SJSA1 (cell line): ENCODE measurements around the gene LIF. TPM values are rescaled to one million over a fixed set of nuclear protein-coding genes. Genes with fewer than 3 reads are reported as not detected.

Experiments
- DNase-seq, 2 experiments: peaks; one replicate each; pipeline ENCODE4 v3.0.0-alpha.2; 2015 to 2020; ENCODE audit warnings: low spot score in 2 of 2, low read depth in 1 of 2
- H3K27ac ChIP-seq: fragments of 250-450 bp; sonication (Bioruptor Pico); 2 replicates; pipeline ENCODE4 v1.5.1; 2020; ENCODE audit warnings: mild to moderate bottlenecking, moderate library complexity
- H3K27me3 ChIP-seq: fragments of 250-450 bp; sonication (Bioruptor Pico); replicated peaks from 2 replicates; pipeline ENCODE4 v1.5.1; 2020; ENCODE audit warnings: mild to moderate bottlenecking, moderate library complexity
- H3K36me3 ChIP-seq: fragments of 250-450 bp; sonication (Bioruptor Pico); 2 replicates; pipeline ENCODE4 v1.5.1; 2020; ENCODE audit warnings: mild to moderate bottlenecking
- H3K4me1 ChIP-seq: fragments of 250-450 bp; sonication (Bioruptor Pico); replicated peaks from 2 replicates; pipeline ENCODE4 v1.6.1; 2021; ENCODE audit warnings: mild to moderate bottlenecking
- H3K4me3 ChIP-seq: fragments of 250-450 bp; sonication (Bioruptor Pico); 2 replicates; pipeline ENCODE4 v1.5.1; 2020; ENCODE audit warnings: mild to moderate bottlenecking
- H3K9me3 ChIP-seq: fragments of 250-450 bp; sonication (Bioruptor Pico); replicated peaks from 2 replicates; pipeline ENCODE4 v1.5.1; 2020; ENCODE audit warnings: mild to moderate bottlenecking
- total RNA-seq: library from RNA; depleted of rRNA; stranded (reverse); fragments of >200 nt; shearing (Covaris generic); gene quantifications from 2 replicates; pipeline ENCODE4 v1.2.3, GENCODE V29; 2014

LIF gene
- total RNA-seq, 1 experiment from 2014 or later, result 1.4 TPM

GRCh38 chr22:30265131-30265720, 18.7 kb upstream of the LIF start:
- no peaks in the 10 kb centered on the region for H3K36me3 ChIP-seq
- peaks cover 7% of the 10 kb centered on the region for H3K4me1 ChIP-seq
- no peaks in the 10 kb centered on the region for H3K9me3 ChIP-seq
- no peak overlapping the region for H3K27ac ChIP-seq
- H3K27me3 ChIP-seq, result no peaks in the 10 kb centered on the region
- no peak overlapping the region for H3K4me3 ChIP-seq
- no peak for DNase-seq

GRCh38 chr22:30263883-30264282, 17.3 kb upstream of the LIF start:
- no peaks in the 10 kb centered on the region for H3K27me3 ChIP-seq
- no peaks in the 10 kb centered on the region for H3K36me3 ChIP-seq
- no peak for DNase-seq
- no peaks in the 10 kb centered on the region for H3K9me3 ChIP-seq
- no peak overlapping the region for H3K4me3 ChIP-seq
- peaks cover 7% of the 10 kb centered on the region for H3K4me1 ChIP-seq
- no peak overlapping the region for H3K27ac ChIP-seq

GRCh38 chr22:30262917-30263741, 16.6 kb upstream of the LIF start:
- Histone ChIP-seq H3K27ac (no peak overlapping the region), H3K4me1 (peaks cover 8% of the 10 kb centered on the region), H3K4me3 (no peak overlapping the region), H3K36me3 (no peaks in the 10 kb centered on the region), H3K9me3 (no peaks in the 10 kb centered on the region), H3K27me3 (no peaks in the 10 kb centered on the region)
- peak; percentile 64 to 77 for DNase-seq

- Histone ChIP-seq H3K4me3 (no peak overlapping the region), H3K4me1 (peaks cover 18% of the 10 kb centered on the region), H3K36me3 (no peaks in the 10 kb centered on the region), H3K27me3 (no peaks in the 10 kb centered on the region), H3K9me3 (no peaks in the 10 kb centered on the region), H3K27ac (no peak overlapping the region)
- DNase-seq, result no peak
Observed at GRCh38 chr22:30262112-30262511, 15.6 kb upstream of the LIF start.

- no peak for DNase-seq
- Histone ChIP-seq H3K9me3 (no peaks in the 10 kb centered on the region), H3K4me1 (peaks cover 23% of the 10 kb centered on the region), H3K4me3 (no peak overlapping the region), H3K27ac (no peak overlapping the region), H3K27me3 (no peaks in the 10 kb centered on the region), H3K36me3 (no peaks in the 10 kb centered on the region)
Observed at GRCh38 chr22:30261134-30261533, 14.6 kb upstream of the LIF start.

- Histone ChIP-seq H3K27me3 (no peaks in the 10 kb centered on the region), H3K27ac (no peak overlapping the region), H3K9me3 (no peaks in the 10 kb centered on the region), H3K4me1 (peaks cover 27% of the 10 kb centered on the region), H3K4me3 (no peak overlapping the region), H3K36me3 (no peaks in the 10 kb centered on the region)
- DNase-seq, result no peak
Observed at GRCh38 chr22:30260682-30261081, 14.1 kb upstream of the LIF start.

- no peak overlapping the region for H3K4me3 ChIP-seq
- H3K9me3 ChIP-seq, result no peaks in the 10 kb centered on the region
- H3K4me1 ChIP-seq, result peaks cover 28% of the 10 kb centered on the region
- no peaks in the 10 kb centered on the region for H3K36me3 ChIP-seq
- no peak for DNase-seq
- H3K27ac ChIP-seq, result no peak overlapping the region
- H3K27me3 ChIP-seq, result no peaks in the 10 kb centered on the region
Observed at GRCh38 chr22:30260276-30260675, 13.7 kb upstream of the LIF start.

- no peak overlapping the region for H3K4me3 ChIP-seq
- no peaks in the 10 kb centered on the region for H3K27me3 ChIP-seq
- no peaks in the 10 kb centered on the region for H3K9me3 ChIP-seq
- peaks cover 15% of the 10 kb centered on the region for H3K36me3 ChIP-seq
- peaks cover 79% of the 10 kb centered on the region for H3K4me1 ChIP-seq
- peak overlapping the region; percentile 88 for H3K27ac ChIP-seq
- DNase-seq, result peak in 1 of 2 experiments; percentile 35
Observed at GRCh38 chr22:30254314-30254713, 7.8 kb upstream of the LIF start.

- H3K27ac ChIP-seq, result peak overlapping the region; percentile 88
- H3K4me3 ChIP-seq, result no peak overlapping the region
- H3K36me3 ChIP-seq, result peaks cover 15% of the 10 kb centered on the region
- no peaks in the 10 kb centered on the region for H3K27me3 ChIP-seq
- DNase-seq, result peak; percentile 96 to 98
- no peaks in the 10 kb centered on the region for H3K9me3 ChIP-seq
- H3K4me1 ChIP-seq, result peaks cover 85% of the 10 kb centered on the region
Observed at GRCh38 chr22:30253205-30253852, 6.8 kb upstream of the LIF start.

- DNase-seq, result no peak
- Histone ChIP-seq H3K27me3 (no peaks in the 10 kb centered on the region), H3K27ac (peak overlapping the region; percentile 88), H3K4me1 (peaks cover 79% of the 10 kb centered on the region), H3K36me3 (peaks cover 15% of the 10 kb centered on the region), H3K9me3 (no peaks in the 10 kb centered on the region), H3K4me3 (no peak overlapping the region)
Observed at GRCh38 chr22:30252411-30253204, 6.0 kb upstream of the LIF start.

GRCh38 chr22:30251711-30252110, 5.2 kb upstream of the LIF start:
- H3K27me3 ChIP-seq, result no peaks in the 10 kb centered on the region
- H3K27ac ChIP-seq, result peak overlapping the region; percentile 88
- H3K4me1 ChIP-seq, result peaks cover 81% of the 10 kb centered on the region
- DNase-seq, result peak; percentile 78 to 86
- peaks cover 15% of the 10 kb centered on the region for H3K36me3 ChIP-seq
- H3K9me3 ChIP-seq, result no peaks in the 10 kb centered on the region
- no peak overlapping the region for H3K4me3 ChIP-seq

- peak overlapping the region; percentile 88 for H3K27ac ChIP-seq
- no peaks in the 10 kb centered on the region for H3K27me3 ChIP-seq
- H3K36me3 ChIP-seq, result peaks cover 17% of the 10 kb centered on the region
- DNase-seq, result peak; percentile 71 to 89
- peaks cover 84% of the 10 kb centered on the region for H3K4me1 ChIP-seq
- H3K9me3 ChIP-seq, result no peaks in the 10 kb centered on the region
- no peak overlapping the region for H3K4me3 ChIP-seq
Observed at GRCh38 chr22:30250661-30251267, 4.2 kb upstream of the LIF start.

GRCh38 chr22:30250039-30250565, 3.5 kb upstream of the LIF start:
- Histone ChIP-seq H3K36me3 (peaks cover 17% of the 10 kb centered on the region), H3K27ac (no peak overlapping the region), H3K9me3 (no peaks in the 10 kb centered on the region), H3K27me3 (no peaks in the 10 kb centered on the region), H3K4me3 (no peak overlapping the region), H3K4me1 (peaks cover 84% of the 10 kb centered on the region)
- no peak for DNase-seq
